LNCAP (cell line): ENCODE data around the gene GSDME.

Experiments used
- TF ChIP-seq, protein P1 (sequence below): fragments of 450-650 bp; IDR thresholded peaks from 2 replicates; pipeline ENCODE4 v1.5.1; 2017; ENCODE audit warnings: mild to moderate bottlenecking

The GSDME gene

DNA sequence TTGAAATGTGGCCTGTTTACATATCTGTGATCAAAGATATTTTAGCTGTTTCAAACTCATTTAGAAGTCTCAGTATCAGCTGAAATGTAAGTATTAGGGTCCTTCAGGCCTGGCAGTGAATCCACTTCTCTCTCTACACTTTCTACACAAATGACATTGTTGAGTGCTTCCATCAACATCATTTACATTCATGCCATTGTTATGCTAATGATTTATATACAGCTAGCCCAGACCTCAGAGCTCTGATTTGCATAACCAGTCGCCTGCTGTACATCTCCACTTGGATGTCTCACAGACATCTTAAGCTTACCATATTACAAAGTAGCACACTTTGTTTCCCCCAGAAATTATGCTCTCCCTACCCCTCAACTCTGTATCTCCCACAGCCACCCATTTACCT, 71.6 kb downstream of the GSDME start:
- TF ChIP-seq, protein P1, sequence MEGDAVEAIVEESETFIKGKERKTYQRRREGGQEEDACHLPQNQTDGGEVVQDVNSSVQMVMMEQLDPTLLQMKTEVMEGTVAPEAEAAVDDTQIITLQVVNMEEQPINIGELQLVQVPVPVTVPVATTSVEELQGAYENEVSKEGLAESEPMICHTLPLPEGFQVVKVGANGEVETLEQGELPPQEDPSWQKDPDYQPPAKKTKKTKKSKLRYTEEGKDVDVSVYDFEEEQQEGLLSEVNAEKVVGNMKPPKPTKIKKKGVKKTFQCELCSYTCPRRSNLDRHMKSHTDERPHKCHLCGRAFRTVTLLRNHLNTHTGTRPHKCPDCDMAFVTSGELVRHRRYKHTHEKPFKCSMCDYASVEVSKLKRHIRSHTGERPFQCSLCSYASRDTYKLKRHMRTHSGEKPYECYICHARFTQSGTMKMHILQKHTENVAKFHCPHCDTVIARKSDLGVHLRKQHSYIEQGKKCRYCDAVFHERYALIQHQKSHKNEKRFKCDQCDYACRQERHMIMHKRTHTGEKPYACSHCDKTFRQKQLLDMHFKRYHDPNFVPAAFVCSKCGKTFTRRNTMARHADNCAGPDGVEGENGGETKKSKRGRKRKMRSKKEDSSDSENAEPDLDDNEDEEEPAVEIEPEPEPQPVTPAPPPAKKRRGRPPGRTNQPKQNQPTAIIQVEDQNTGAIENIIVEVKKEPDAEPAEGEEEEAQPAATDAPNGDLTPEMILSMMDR: no peak

DNA sequence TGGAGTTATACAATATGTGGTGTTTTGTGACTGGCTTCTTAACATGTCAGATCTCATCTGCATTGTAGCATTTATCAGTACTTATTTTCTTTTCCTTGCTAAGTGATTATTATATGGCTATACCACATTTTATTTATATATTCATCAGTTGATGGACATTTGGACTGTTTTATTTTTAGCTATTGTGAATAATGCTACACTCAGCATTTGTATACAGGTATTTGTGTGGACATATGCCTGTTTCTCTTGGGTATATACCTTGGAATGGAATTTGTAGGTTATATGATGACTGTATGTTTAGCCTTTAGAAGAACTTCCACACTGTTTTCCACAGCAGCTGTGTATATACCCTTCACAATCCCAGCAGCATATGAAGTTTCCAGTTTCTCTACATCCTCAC, 86.5 kb downstream of the GSDME start:
- TF ChIP-seq, protein P1: no peak

DNA sequence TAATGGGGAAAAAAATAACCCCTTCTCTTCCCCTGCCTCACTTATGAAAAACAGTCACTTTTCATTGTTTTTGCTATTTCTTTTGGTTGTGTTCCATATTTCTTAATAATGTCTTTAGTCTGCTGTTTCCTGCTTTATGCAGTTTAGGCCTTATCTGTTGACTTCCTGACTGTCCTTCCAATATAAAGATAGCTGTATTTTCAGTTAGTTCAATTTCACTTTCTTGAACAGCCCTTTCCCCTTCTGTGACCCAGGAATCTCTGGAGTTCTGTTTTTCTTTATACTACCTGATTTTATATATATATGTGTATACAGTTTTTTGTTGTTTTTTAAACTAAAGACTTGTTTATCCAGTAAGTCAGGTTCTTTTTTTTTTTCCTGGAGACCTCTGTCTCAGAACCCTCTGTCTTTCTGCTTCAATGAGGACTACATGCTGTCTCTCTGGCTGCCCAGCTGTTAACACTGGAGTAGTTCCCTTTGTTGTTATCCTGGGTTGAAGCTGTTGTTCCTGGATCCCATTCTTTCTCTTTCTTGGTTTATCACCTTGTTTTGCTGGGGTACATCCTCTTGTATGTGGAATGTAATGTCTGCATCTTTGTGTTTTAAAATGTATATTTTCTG, 87.2 kb downstream of the GSDME start:
- TF ChIP-seq, protein P1: no peak

DNA sequence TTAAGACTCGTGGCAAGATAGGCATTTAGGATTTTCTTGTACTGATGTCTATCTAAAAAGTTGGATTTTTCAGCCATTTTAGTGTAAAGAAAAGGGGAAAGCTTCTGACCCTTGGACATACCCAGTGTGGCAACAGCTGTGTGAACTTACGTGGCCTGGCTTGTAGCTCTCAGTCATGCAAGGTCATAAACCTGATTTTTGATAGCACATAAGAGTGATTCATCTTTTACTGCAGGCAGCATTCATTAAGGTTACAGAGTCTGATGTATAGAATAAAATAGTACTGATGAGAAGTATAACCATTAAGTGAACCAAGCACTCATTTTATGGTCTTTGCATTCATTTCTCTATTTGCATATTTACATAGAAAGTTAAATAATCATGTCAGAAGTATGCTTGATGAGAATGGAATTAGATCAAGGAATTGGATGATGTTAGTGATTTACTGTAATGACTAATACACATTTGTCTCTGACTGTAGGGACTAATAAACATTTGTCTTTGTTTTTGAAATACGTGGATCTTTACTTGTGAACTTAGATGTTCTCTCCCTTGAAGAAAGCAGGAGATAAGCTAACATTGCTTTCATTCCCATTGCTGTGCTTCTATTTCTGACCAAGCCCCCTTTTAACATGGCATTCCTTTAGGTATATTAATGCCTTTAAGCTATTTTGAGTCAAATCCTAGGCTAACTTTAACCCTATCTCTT, 88.2 kb downstream of the GSDME start:
- TF ChIP-seq, protein P1: no peak

DNA sequence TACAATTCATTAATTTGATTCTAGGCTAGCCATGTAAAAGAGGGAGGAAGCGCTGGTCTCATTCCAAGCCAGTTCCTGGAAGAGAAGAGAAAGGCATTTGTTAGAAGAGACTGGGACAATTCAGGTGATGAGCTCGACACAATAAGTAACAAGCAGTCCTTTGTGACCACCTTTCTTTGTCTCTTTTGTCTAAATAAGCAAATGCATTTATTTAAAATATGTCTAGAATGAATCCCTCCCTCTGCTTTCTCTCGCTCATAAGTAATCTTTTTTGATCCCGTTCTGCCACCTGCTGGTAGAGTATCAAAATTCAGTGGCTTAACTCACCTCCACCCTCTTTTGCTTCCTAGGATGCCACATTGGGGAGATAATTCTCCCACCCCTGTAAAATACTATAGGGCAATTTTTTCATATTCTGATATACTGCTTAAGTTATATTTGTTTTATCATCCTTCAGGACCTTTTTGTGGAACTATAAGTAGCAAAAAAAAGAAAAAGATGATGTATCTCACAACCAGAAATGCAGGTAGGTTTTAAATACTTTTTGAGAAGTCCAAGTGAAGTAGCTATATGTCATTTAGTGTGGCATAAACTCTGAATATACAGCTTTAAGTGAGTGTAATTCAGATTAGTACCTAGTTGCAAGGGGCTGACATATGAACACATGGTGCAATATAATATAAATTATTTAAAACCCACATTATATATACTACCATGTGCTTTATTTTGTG, 91.5 kb downstream of the GSDME start:
- TF ChIP-seq, protein P1: peak; percentile 67

DNA sequence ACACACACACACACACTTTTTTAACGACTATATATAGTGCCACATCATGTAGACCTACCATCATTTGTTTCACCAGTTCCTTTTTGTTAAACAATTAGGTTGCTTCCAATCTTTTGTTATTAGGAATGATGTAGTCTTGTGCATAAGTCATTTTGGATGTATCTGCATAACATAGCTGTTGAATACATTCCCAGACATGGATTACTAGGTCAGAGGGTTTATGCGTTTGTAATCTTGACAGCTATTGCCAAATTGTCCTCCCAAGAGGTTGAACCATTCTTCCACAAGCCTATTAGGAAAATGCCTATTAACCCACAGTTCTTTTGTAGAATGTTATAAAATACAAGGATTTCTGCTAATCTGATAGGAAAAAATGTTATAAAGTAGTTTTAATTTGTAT, 96.7 kb downstream of the GSDME start:
- TF ChIP-seq, protein P1: no peak

DNA sequence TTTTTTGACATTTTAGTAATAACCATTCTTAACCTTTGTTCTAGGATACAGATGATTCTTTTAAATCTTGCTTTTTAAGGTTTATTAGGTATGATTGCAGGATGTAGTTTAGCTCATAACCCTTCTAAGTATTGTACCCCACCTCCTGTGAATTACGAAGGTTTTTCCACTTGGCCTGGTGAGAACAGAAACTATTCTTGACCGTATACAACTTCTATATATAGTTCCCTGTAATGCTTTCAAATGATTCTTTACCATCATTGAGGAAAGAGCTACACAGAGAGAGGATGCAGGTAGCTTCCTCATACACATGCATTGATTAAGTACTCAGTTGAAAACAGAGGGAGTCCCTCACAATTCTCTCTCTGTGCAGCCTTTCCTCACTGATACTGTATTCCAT, 97.8 kb downstream of the GSDME start:
- TF ChIP-seq, protein P1: no peak
